Measurements from ENCODE around the gene TRMT61A. TPM values are rescaled to one million over a fixed set of nuclear protein-coding genes. Genes with fewer than 3 reads are reported as not detected.

Gene TRMT61A
- total and polyA plus RNA-seq, 9 of the 15 experiments (the other 6 are each of a cell fraction or from before 2014, with no cell fraction given): 0.10 to 24.8 (median 5.1) TPM

GRCh38 chr14:103501041-103501870, 27.7 kb upstream of the TRMT61A start:
- DNase-seq (ENCODE audit: extremely low read depth in 1 of 4, low spot score in 3 of 4) (no peak), ATAC-seq (no peak), FAIRE-seq (no peak)
- no TSS peak for BruUV-seq (replicated peaks)
- TF ChIP-seq ARID1B (IDR thresholded peaks at IDR 0.05) (no peak), TGIF2 (CRISPR knock-in tag; IDR thresholded peaks at IDR 0.05) (no peak), PTRF (tag; IDR thresholded peaks at IDR 0.05) (no peak)
- H3K9me1 ChIP-seq (ENCODE audit: control insufficient read depth, insufficient read depth, low read length): no peaks in the 10 kb centered on the region
- H3K36me3 ChIP-seq (ENCODE audit: control insufficient read depth, insufficient read depth, low read length): peaks cover 79% of the 10 kb centered on the region
- H3K27me3 ChIP-seq (ENCODE audit: control insufficient read depth in 2 of 2, insufficient read depth in 2 of 2, low read length in 2 of 2): no peaks in the 10 kb centered on the region
- no peak overlapping the region for H2AFZ ChIP-seq (ENCODE audit: low read depth, low read length)
- H4K20me1 ChIP-seq (replicated peaks; ENCODE audit: control insufficient read depth, insufficient read depth, low read length): peaks cover 3% of the 10 kb centered on the region; the same call in 1 of the 2 replicates
- intact Hi-C loops (cut with micrococcal nuclease) (loop anchor here (5.0 kb wide), 1 partner anchor 46 kb away; no protein-coding TSS in a partner anchor), in situ Hi-C loops (cut with MboI) (no loop called here)
- CTCF ChIA-PET (ENCODE audit: low intra/inter-chr PET ratio): no interaction called here
- POLR2A ChIA-PET: interaction anchor here (0.6 kb wide), 1 partner anchor 500 kb away, joined by 3 read pairs; no protein-coding TSS in a partner anchor
- H3K27ac ChIP-seq (ENCODE audit: extremely low read depth, low read depth, low read length): no peak overlapping the region
- WGBS (ENCODE audit: insufficient coverage, low coverage, missing lambda C conversion rate): 93% methylated on average over 10 of the region's 11 CpGs
- H3K79me2 ChIP-seq (ENCODE audit: control insufficient read depth, insufficient read depth, low read length): peaks cover 7% of the 10 kb centered on the region; the same call in 1 of the 3 replicates
- no peak overlapping the region for H3K4me2 ChIP-seq (ENCODE audit: insufficient read depth, low read length)
- no peak overlapping the region; a peak in 1 of 4 replicates for H3K9ac ChIP-seq (ENCODE audit: insufficient read depth in 1 of 2, low read depth in 2 of 2, low read length in 2 of 2)
- no peak overlapping the region for H3K4me3 ChIP-seq
- H3K9me3 ChIP-seq (replicated peaks; ENCODE audit: control insufficient read depth, insufficient read depth, low read depth, low read length): no peaks in the 10 kb centered on the region
- H3K4me1 ChIP-seq (replicated peaks in 1 of 2; ENCODE audit: control insufficient read depth in 2 of 2, insufficient read depth in 2 of 2, low read length in 2 of 2): peaks cover 3 to 4% of the 10 kb centered on the region in 2 experiments; a peak in 4 of 5 replicates

All from K562 (cell line).